Smooth muscle cell (in vitro differentiated cells): Measurements from ENCODE around the gene AMPD2. TPM values are rescaled to one million over a fixed set of nuclear protein-coding genes. Genes with fewer than 3 reads are reported as not detected.
A peak's percentile ranks its signal among the peaks of the same experiment; 100 is the strongest.

ENCODE experiments used
- DNase-seq: peaks from one replicate; lab custom pipeline; 2025; ENCODE audit not compliant: unreplicated experiment; lab: John Stamatoyannopoulos, UW
- H2AFZ ChIP-seq: fragments of 200-600 bp; sonication (generic); 2 replicates; pipeline ENCODE4 v1.6.0; 2016; ENCODE audit warnings: antibody characterized with exemption, low read depth, mild to moderate bottlenecking
- H3F3A ChIP-seq: fragments of 200-600 bp; sonication (generic); 2 replicates; pipeline ENCODE4 v1.6.0; 2017; ENCODE audit warnings: antibody characterized with exemption, low read depth
- H3K27ac ChIP-seq: fragments of 200-600 bp; sonication (generic); 2 replicates; pipeline ENCODE4 v1.5.1; 2016; ENCODE audit warnings: low read depth, mild to moderate bottlenecking
- H3K27me3 ChIP-seq: fragments of 200-600 bp; sonication (generic); 2 replicates; pipeline ENCODE4 v1.6.1; 2016; ENCODE audit warnings: low read depth, mild to moderate bottlenecking
- H3K36me3 ChIP-seq: fragments of 200-600 bp; sonication (generic); 2 replicates; pipeline ENCODE4 v1.5.1; 2016; ENCODE audit warnings: low read depth
- H3K4me1 ChIP-seq: fragments of 200-600 bp; sonication (generic); 2 replicates; pipeline ENCODE4 v1.5.1; 2016; ENCODE audit warnings: low read depth
- H3K4me2 ChIP-seq: fragments of 200-600 bp; sonication (generic); 2 replicates; pipeline ENCODE4 v1.6.0; 2016; ENCODE audit warnings: mild to moderate bottlenecking
- H3K4me3 ChIP-seq: fragments of 200-600 bp; sonication (generic); 2 replicates; pipeline ENCODE4 v1.5.1; 2016; ENCODE audit warnings: mild to moderate bottlenecking
- H3K79me2 ChIP-seq: fragments of 200-600 bp; sonication (generic); 2 replicates; pipeline ENCODE4 v1.6.0; 2016; ENCODE audit warnings: low read depth, mild to moderate bottlenecking
- H3K9ac ChIP-seq: fragments of 200-600 bp; sonication (generic); 2 replicates; pipeline ENCODE4 v1.6.0; 2016; ENCODE audit warnings: low read depth
- H3K9me3 ChIP-seq: fragments of 200-600 bp; sonication (generic); replicated peaks from 2 replicates; pipeline ENCODE4 v1.5.1; 2016; ENCODE audit warnings: low read depth
- H4K20me1 ChIP-seq: fragments of 200-600 bp; sonication (generic); 2 replicates; pipeline ENCODE4 v1.6.0; 2016; ENCODE audit warnings: low read depth
- CTCF ChIP-seq: fragments of 200-600 bp; sonication (generic); IDR thresholded peaks from 2 replicates; pipeline ENCODE4 v1.5.1; 2017; ENCODE audit warnings: borderline replicate concordance, mild to moderate bottlenecking, antibody characterized with exemption; ENCODE audit not compliant: insufficient read depth, poor library complexity, severe bottlenecking
- WGBS: methylation state at CpG from one replicate; pipeline ENCODE4 v1.1.7; 2016; ENCODE audit warnings: low lambda C conversion rate; 5-methylcytosine and 5-hydroxymethylcytosine counted together
- polyA plus RNA-seq: library from polyadenylated mRNA; unstranded; fragments of >200 nt; fragmentation: Nextera tagmentation; extraction: Ambion mirVana; gene quantifications from 2 replicates; pipeline ENCODE4 v1.2.1, GENCODE V29; 2016
- total RNA-seq: library from RNA; depleted of rRNA; stranded (reverse); fragments of >200 nt; gene quantifications from 2 replicates; pipeline ENCODE4 v1.2.3, GENCODE V29; 2014

The AMPD2 gene
- total and polyA plus RNA-seq, 2 experiments from 2014 or later: 57.4 to 104 TPM

- Histone ChIP-seq H3K36me3 (no peaks in the 10 kb centered on the region), H3K4me1 (no peaks in the 10 kb centered on the region), H4K20me1 (no peaks in the 10 kb centered on the region), H3F3A (no peaks in the 10 kb centered on the region), H3K79me2 (no peaks in the 10 kb centered on the region), H3K9me3 (no peaks in the 10 kb centered on the region), H3K27me3 (no peaks in the 10 kb centered on the region), H3K9ac (no peak overlapping the region), H3K27ac (no peak overlapping the region), H3K4me2 (peak overlapping the region; percentile 18), H2AFZ (no peak overlapping the region), H3K4me3 (no peak overlapping the region)
- peak; percentile 50 for DNase-seq
- WGBS: 44% methylated on average over 32 of the region's 32 CpGs
- peak; percentile 81 for TF ChIP-seq CTCF
Measured at GRCh38 chr1:109643385-109644230, 24.0 kb downstream of the AMPD2 start.

GRCh38 chr1:109644670-109645069, 25.0 kb downstream of the AMPD2 start:
- Histone ChIP-seq H3K9me3 (no peaks in the 10 kb centered on the region), H3K4me2 (peak overlapping the region; percentile 27), H4K20me1 (no peaks in the 10 kb centered on the region), H3K4me3 (no peak overlapping the region), H3K36me3 (no peaks in the 10 kb centered on the region), H3K9ac (no peak overlapping the region), H3K4me1 (no peaks in the 10 kb centered on the region), H3K27me3 (no peaks in the 10 kb centered on the region), H3K27ac (no peak overlapping the region), H2AFZ (no peak overlapping the region), H3F3A (no peaks in the 10 kb centered on the region), H3K79me2 (no peaks in the 10 kb centered on the region)
- WGBS: 41% methylated on average over 10 of the region's 10 CpGs
- no peak for TF ChIP-seq CTCF
- DNase-seq: no peak

GRCh38 chr1:109649491-109649914, 29.9 kb downstream of the AMPD2 start:
- no peak for DNase-seq
- H2AFZ ChIP-seq: no peak overlapping the region
- no peak overlapping the region for H3K27ac ChIP-seq
- H3K36me3 ChIP-seq: no peaks in the 10 kb centered on the region
- H3K9ac ChIP-seq: no peak overlapping the region
- TF ChIP-seq CTCF: peak; percentile 11
- no peaks in the 10 kb centered on the region for H3F3A ChIP-seq
- H3K9me3 ChIP-seq: no peaks in the 10 kb centered on the region
- no peak overlapping the region for H3K4me3 ChIP-seq
- H3K79me2 ChIP-seq: no peaks in the 10 kb centered on the region
- peak overlapping the region; percentile 55 for H3K4me2 ChIP-seq
- H3K4me1 ChIP-seq: no peaks in the 10 kb centered on the region
- 83% methylated on average over 4 of the region's 4 CpGs for WGBS
- no peaks in the 10 kb centered on the region for H4K20me1 ChIP-seq
- H3K27me3 ChIP-seq: peaks cover 16% of the 10 kb centered on the region
